COLO668 (cell line): ENCODE results near the gene NWD2.
"Not testable (repeated sequence)": the region's sequence is repeated elsewhere in the genome, so short reads cannot be mapped to it uniquely, and the experiment has no call there.

Experiments used
- DNase-seq: peaks from one replicate; lab custom pipeline; 2025; ENCODE audit not compliant: unreplicated experiment; lab: John Stamatoyannopoulos, UW

Gene NWD2

GRCh38 chr4:37393321-37393720, 148.8 kb downstream of the NWD2 start:
- DNase-seq, result no peak

DNA sequence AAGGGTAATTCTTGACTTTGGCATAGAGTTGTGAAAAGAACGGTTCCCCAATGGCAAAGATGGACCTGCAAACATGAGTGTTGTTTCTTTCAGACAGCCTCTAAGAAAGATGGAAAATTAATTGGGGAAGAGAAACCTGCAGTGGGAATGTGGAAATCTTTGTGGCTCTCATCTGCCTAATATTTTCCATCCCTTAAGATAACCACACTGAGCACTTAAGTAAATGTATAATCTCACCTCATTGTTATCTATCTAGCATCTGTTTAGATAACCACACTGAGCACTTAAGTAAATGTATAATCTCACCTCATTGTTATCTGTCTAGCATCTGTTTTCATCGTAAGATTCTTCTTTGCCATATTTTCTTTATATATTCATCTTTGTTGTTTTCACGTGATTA, 149.3 kb downstream of the NWD2 start:
- DNase-seq, result no peak

DNA sequence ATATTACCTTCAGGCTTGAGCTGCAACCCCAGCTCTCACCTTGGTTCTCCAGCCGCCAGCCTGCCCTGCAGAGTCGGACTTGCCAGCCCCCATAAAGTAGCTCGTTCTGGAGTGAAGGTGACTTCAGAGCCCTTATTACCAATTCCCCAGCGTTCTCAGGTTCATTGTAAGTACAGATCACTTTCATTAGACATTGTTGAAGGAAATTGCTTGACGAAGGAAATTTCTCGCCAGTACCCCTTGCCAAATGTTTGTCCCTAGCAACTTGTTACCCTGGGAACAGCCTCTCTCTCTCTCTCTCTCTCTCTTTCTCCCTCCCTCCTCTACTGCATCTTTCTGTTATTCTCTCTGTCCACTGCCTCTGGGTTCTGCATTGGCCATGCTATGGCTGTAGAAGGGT, 153.0 kb downstream of the NWD2 start:
- DNase-seq, result no peak

DNA sequence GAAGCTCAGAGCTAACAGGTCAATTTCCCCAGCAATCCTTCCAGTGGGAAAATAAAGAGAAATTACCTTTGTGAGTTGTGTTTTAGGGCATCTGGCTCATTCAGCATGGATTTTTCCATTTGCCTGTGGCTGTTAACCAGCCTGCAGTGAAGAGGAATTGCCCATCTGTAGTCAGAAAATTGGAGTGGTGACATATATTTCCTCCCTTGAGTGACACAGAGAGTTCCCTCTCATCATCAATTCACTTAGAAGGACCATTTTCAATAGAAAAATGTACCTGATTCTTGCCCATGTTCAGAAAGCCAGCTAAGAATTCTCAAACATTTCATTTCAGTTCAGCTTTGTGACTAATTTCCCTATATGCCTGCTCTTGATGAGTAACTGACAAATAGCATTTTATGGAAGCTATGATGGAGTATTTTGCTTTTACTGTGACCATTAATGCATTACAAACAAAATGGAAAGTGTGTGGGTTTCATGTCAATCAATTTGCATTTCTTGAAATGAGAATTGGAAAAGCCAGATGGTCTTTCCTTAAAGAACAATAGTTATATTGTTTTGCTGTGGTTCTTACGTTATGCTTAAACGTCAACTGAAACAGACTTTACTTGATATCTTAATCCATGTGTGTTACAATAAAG, 155.8 kb downstream of the NWD2 start:
- DNase-seq, result no peak

GRCh38 chr4:37407938-37408826, 163.6 kb downstream of the NWD2 start:
- DNase-seq, result peak; percentile 65

GRCh38 chr4:37413612-37414011, 169.1 kb downstream of the NWD2 start:
- DNase-seq, result not testable (repeated sequence)

DNA sequence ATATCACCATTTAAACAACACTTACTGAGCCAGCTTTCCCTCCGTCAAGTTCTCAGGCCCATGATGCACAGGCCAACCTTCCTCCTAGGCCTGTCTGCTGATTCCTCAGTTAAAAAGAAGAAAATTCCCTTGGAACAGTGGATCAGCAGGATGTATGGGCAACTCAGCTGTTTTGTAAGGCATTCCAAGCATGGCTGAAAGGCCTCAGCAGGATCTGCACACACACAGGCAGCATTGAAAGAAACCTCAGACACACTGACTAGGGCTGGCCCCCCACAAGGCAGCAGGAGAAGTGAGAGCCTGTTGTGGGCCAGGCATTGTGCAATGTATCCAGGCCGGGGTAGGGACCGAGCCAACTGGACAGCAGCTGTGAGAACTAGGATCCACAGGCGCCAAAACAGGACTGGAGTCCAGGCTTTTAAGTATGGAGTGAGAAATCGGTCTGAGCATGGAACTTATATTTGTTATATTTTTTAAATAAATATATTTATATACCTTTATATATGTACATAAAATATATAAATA, 171.4 kb downstream of the NWD2 start:
- no peak for DNase-seq

- DNase-seq, result no peak
Observed at GRCh38 chr4:37421614-37422013, 177.1 kb downstream of the NWD2 start.

GRCh38 chr4:37422102-37422501, 177.6 kb downstream of the NWD2 start:
- peak; percentile 8 for DNase-seq

DNA sequence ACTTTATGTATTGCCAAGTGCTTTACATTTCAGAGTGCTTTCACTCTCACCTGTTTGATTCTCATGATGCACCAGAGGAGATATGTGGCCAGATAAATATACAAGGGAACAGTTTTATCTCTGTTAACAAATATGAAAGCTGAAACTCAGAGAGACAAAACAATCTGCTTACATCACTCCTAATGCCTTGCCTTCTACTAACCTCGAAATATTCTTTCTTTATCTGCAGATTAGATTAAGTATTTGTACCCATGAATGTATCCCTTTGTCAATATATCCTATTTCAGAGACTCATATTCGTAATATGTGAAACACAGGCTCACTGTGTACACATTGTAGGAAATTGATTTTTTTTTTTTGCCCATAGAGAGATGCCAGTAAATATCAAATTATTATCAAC, 178.1 kb downstream of the NWD2 start:
- no peak for DNase-seq

- DNase-seq, result no peak
Observed at GRCh38 chr4:37423310-37423709, 178.8 kb downstream of the NWD2 start.

DNA sequence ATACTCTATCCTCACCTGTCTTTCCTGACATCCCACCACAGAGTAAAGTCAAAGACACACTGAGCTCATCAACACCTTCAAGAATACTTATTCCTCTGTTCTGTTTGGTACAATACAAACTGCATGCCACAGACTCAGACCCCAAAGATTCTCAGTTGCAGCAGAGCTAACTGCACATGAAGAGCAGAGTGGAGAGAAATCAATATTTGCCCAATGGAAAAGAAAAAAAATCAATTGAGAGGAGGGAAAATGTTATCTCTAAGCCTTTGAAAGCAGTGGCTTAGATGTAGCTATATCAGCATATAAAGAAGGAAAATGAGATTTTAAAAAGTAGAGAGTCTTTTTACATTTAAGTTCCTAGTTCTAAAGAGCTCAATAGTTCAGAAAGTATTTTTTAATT, 180.2 kb downstream of the NWD2 start:
- DNase-seq, result no peak

- no peak for DNase-seq
Observed at GRCh38 chr4:37425857-37426256, 181.3 kb downstream of the NWD2 start.

DNA sequence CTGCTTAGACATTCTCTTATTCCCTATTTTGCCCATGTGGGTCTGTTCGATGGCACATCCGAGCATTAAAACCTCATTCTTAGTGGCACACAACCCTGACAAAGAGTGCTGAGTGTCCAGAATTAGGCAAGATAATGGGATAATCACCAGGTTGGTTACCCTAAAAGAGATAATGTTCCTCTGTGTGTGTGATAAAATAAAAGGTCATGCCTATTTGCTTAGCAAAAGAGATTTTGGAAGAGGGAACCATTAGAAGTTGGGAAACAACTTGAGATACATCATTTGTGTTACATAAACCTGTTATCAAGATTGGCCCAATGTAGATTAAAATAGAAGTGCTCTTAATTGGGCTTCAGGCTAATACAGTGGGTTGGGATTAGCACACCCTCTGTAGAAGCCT, 182.7 kb downstream of the NWD2 start:
- DNase-seq, result no peak

- DNase-seq, result no peak
Observed at GRCh38 chr4:37429906-37430305, 185.4 kb downstream of the NWD2 start.

DNA sequence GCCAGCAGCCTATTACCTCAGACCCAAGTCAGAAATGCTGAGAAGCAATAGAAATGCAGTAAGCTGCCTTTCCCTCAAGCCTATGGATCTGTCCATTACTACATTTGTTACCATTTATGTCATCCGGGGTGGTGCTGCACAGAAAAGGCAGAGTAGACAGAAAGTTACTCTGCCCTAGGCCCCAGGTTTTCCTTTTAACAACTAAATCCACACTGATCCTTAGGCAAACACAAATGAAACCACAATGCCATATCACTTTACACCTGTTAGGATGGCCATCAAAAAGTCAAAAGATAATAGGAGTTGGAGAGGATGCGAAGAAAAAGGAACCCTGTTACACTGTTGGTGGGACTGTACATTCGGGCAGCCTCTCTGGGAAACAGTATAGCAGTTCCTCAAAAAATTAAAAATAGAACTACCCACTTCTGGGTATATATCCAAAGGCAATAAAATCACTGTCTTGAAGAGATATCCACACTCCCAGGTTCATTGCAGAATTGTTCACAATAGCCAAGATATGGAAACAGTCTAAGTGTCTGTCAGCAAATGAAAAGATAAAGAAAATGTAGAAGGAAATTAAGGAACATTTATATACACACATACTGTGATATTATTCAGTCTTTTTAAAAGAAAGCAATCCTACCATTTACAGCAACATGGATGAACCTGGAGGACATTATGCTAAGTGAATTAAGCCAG, 186.3 kb downstream of the NWD2 start:
- peak; percentile 45 for DNase-seq

DNA sequence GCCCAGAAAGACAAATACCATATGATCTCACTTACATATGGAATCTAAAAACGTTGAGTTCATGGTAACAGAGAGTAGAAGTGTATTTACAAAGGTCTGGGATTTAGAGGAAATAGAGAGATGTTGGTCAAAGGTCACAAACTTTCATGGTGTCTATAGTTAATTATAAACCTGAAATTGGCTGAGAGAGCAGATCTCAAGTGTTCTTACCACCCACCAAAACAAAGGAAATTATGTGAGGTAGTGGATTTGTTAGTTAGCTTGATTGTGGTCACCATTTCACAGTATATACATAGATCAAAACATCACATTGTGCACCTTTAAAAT, 186.8 kb downstream of the NWD2 start:
- no peak for DNase-seq

GRCh38 chr4:37434469-37434868, 189.9 kb downstream of the NWD2 start:
- no peak for DNase-seq

GRCh38 chr4:37436546-37436945, 192.0 kb downstream of the NWD2 start:
- DNase-seq, result no peak

GRCh38 chr4:37437163-37437562, 192.6 kb downstream of the NWD2 start:
- no peak for DNase-seq

DNA sequence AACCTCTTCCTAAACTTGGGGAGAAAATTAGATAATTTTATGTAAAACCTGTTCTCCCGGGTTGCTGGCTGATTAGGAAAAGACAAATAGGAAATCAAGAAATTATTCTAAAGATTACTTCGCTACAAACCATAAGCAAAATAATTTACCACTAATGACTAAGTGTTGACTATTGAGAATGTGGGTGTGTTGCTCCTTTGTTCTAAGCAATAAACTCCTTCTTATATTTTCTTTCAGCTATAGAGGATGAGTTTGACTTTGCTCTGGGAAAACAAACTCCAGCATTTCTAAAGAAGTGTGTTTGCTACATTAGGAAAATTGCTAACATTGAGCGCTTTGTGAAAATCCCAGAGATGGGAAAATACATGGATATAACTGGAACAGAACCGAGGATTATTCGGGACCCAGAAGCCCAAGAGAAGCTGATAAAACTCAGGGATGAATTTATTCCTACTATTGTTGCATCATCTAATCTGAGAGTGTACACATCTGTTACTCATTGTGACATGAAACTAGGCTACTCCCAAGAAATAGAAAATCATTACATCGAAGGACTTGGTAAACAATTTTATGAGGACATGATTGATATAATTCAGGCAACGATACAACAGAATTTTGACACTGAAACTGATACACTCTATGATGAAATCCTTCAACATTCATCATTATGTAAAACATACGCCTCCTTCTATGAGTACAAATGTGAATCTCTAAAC, 194.2 kb downstream of the NWD2 start:
- DNase-seq, result no peak
